OCI-LY1 (cell line): ENCODE data around the gene PHOX2A.

Source experiments
- H2AFZ ChIP-seq: fragments of 200-600 bp; sonication (generic), shearing (Covaris generic); 2 replicates; pipeline ENCODE4 v1.6.0; 2014; ENCODE audit warnings: antibody characterized with exemption, mild to moderate bottlenecking, low read length
- H3F3A ChIP-seq: fragments of 200-600 bp; sonication (generic), shearing (Covaris generic); 2 replicates; pipeline ENCODE4 v1.6.0; 2014; ENCODE audit warnings: mild to moderate bottlenecking, antibody characterized with exemption, low read length, moderate library complexity; ENCODE audit not compliant: insufficient read depth
- H3K27ac ChIP-seq: fragments of 200-600 bp; sonication (generic); 2 replicates; pipeline ENCODE4 v1.5.1; 2014; ENCODE audit warnings: low read length, mixed run types, mild to moderate bottlenecking, low read depth; ENCODE audit not compliant: poor library complexity, severe bottlenecking
- H3K27me3 ChIP-seq: fragments of 200-600 bp; sonication (generic); 2 replicates; pipeline ENCODE4 v1.6.0; 2014; ENCODE audit warnings: antibody characterized with exemption, mild to moderate bottlenecking, low read length, moderate library complexity; ENCODE audit not compliant: insufficient read depth
- H3K36me3 ChIP-seq: fragments of 200-600 bp; sonication (generic); 2 replicates; pipeline ENCODE4 v1.6.1; 2014; ENCODE audit warnings: mild to moderate bottlenecking, antibody characterized with exemption, low read length, moderate library complexity, mixed read lengths; ENCODE audit not compliant: insufficient read depth
- H3K4me1 ChIP-seq: fragments of 200-600 bp; sonication (generic); 2 replicates; pipeline ENCODE4 v1.5.1; 2014; ENCODE audit warnings: mild to moderate bottlenecking, low read length, moderate library complexity; ENCODE audit not compliant: insufficient read depth, severe bottlenecking
- H3K4me2 ChIP-seq: fragments of 200-600 bp; sonication (generic), shearing (Covaris generic); 2 replicates; pipeline ENCODE4 v1.6.1; 2014; ENCODE audit warnings: low read length
- H3K4me3 ChIP-seq: fragments of 200-600 bp; sonication (generic); 2 replicates; pipeline ENCODE4 v1.5.1; 2014; ENCODE audit warnings: low read length, low read depth, mild to moderate bottlenecking, mixed read lengths; ENCODE audit not compliant: poor library complexity, severe bottlenecking
- H3K79me2 ChIP-seq: fragments of 200-600 bp; shearing (Covaris generic); 2 replicates; pipeline ENCODE4 v1.6.1; 2016; ENCODE audit warnings: mixed run types, low read length, mixed read lengths; ENCODE audit not compliant: insufficient read depth
- H3K9ac ChIP-seq: fragments of 200-600 bp; sonication (generic), shearing (Covaris generic); 2 replicates; pipeline ENCODE4 v1.6.1; 2014; ENCODE audit warnings: mild to moderate bottlenecking, low read length, mixed read lengths
- H3K9me2 ChIP-seq: fragments of 200-600 bp; sonication (generic), shearing (Covaris generic); 2 replicates; pipeline ENCODE4 v1.6.1; 2014; ENCODE audit warnings: low read depth, mild to moderate bottlenecking, low read length, mixed read lengths
- H3K9me3 ChIP-seq: fragments of 200-600 bp; shearing (Covaris generic); 2 replicates; pipeline ENCODE4 v1.6.1; 2014; ENCODE audit warnings: low read length, mixed read lengths
- H4K20me1 ChIP-seq: fragments of 200-600 bp; sonication (generic), shearing (Covaris generic); 2 replicates; pipeline ENCODE4 v1.6.0; 2016; ENCODE audit warnings: mild to moderate bottlenecking, low read length; ENCODE audit not compliant: insufficient read depth
- EZH2 ChIP-seq: fragments of 200-600 bp; sonication (generic), shearing (Covaris generic); IDR thresholded peaks from 2 replicates; pipeline ENCODE4 v1.8.0; 2017; ENCODE audit warnings: borderline replicate concordance, mixed run types, mild to moderate bottlenecking, antibody characterized with exemption, low read length, moderate library complexity, mixed read lengths
- TF ChIP-seq, protein P1 (sequence below): fragments of 200-600 bp; sonication (generic), shearing (Covaris generic); IDR thresholded peaks from 2 replicates; pipeline ENCODE4 v1.5.1; 2017; ENCODE audit warnings: mild to moderate bottlenecking, antibody characterized with exemption, low read length, moderate library complexity, mixed read lengths

Gene PHOX2A

DNA sequence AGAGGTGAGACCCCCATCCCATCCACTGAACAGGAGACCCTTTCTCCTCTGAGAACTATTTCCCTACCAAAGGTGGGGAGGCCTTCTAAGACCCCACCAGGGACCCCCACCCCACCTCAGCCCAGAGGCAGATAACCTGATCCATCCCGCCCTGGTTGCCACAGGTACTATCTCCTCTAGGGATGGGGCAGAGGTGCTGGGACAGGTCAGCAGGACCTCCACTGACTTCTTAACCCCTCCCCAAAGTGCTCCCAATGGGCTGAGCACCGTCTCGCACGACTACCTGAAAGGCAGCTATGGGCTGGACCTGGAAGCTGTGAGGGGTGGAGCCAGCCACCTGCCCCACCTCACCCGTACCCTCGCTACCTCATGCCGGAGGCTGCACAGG lies 15.1 kb downstream of the PHOX2A start:
- Histone ChIP-seq H3K27me3 (no peaks in the 10 kb centered on the region), H3K4me3 (no peak overlapping the region), H3F3A (no peaks in the 10 kb centered on the region), H3K9me2 (no peaks in the 10 kb centered on the region), H3K79me2 (no peaks in the 10 kb centered on the region), H3K4me2 (no peak overlapping the region), H3K9me3 (no peaks in the 10 kb centered on the region), H3K9ac (no peak overlapping the region), H2AFZ (no peak overlapping the region), H3K4me1 (peaks cover 32% of the 10 kb centered on the region), H3K27ac (no peak overlapping the region), H3K36me3 (peaks cover 56% of the 10 kb centered on the region), H4K20me1 (no peaks in the 10 kb centered on the region)
- no peak for TF ChIP-seq EZH2
- TF ChIP-seq, protein P1, sequence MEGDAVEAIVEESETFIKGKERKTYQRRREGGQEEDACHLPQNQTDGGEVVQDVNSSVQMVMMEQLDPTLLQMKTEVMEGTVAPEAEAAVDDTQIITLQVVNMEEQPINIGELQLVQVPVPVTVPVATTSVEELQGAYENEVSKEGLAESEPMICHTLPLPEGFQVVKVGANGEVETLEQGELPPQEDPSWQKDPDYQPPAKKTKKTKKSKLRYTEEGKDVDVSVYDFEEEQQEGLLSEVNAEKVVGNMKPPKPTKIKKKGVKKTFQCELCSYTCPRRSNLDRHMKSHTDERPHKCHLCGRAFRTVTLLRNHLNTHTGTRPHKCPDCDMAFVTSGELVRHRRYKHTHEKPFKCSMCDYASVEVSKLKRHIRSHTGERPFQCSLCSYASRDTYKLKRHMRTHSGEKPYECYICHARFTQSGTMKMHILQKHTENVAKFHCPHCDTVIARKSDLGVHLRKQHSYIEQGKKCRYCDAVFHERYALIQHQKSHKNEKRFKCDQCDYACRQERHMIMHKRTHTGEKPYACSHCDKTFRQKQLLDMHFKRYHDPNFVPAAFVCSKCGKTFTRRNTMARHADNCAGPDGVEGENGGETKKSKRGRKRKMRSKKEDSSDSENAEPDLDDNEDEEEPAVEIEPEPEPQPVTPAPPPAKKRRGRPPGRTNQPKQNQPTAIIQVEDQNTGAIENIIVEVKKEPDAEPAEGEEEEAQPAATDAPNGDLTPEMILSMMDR: no peak

GRCh38 chr11:72228229-72228843 lies 15.6 kb downstream of the PHOX2A start:
- Histone ChIP-seq H3K27me3 (no peaks in the 10 kb centered on the region), H3K4me3 (no peak overlapping the region), H3K4me2 (peak overlapping the region; percentile 92; the same call in 1 of the 2 replicates), H2AFZ (no peak overlapping the region), H3K9me2 (no peaks in the 10 kb centered on the region), H3K79me2 (no peaks in the 10 kb centered on the region), H3F3A (no peaks in the 10 kb centered on the region), H3K9ac (no peak overlapping the region), H3K9me3 (no peaks in the 10 kb centered on the region), H4K20me1 (no peaks in the 10 kb centered on the region), H3K4me1 (peaks cover 32% of the 10 kb centered on the region), H3K27ac (peak overlapping the region; percentile 88), H3K36me3 (peaks cover 51% of the 10 kb centered on the region)
- TF ChIP-seq EZH2: no peak
- TF ChIP-seq, protein P1: peak; percentile 34; the same call in 1 of the 2 replicates

- H3F3A ChIP-seq: no peaks in the 10 kb centered on the region
- no peaks in the 10 kb centered on the region for H3K27me3 ChIP-seq
- H3K79me2 ChIP-seq: no peaks in the 10 kb centered on the region
- H2AFZ ChIP-seq: no peak overlapping the region
- peaks cover 43% of the 10 kb centered on the region for H3K36me3 ChIP-seq
- no peaks in the 10 kb centered on the region for H3K9me3 ChIP-seq
- H3K4me1 ChIP-seq: peaks cover 36% of the 10 kb centered on the region
- H3K9me2 ChIP-seq: no peaks in the 10 kb centered on the region
- TF ChIP-seq, protein P1: no peak
- TF ChIP-seq EZH2: no peak
- peak overlapping the region; percentile 4 for H3K4me3 ChIP-seq
- H3K27ac ChIP-seq: peak overlapping the region; percentile 88
- no peaks in the 10 kb centered on the region for H4K20me1 ChIP-seq
- H3K4me2 ChIP-seq: peak overlapping the region; percentile 92; the same call in 1 of the 2 replicates
- H3K9ac ChIP-seq: no peak overlapping the region; the same call in 1 of the 2 replicates
These were observed 16.4 kb downstream of the PHOX2A start for GRCh38 chr11:72227316-72228228.
